ENCODE measurements around the gene PTRH2. TPM values are rescaled to one million over a fixed set of nuclear protein-coding genes. Genes with fewer than 3 reads are reported as not detected.
"Not testable (repeated sequence)": the region's sequence is repeated elsewhere in the genome, so short reads cannot be mapped to it uniquely, and the experiment has no call there.

PTRH2 gene
- total RNA-seq, 2 donors from 2014 or later = 10.1 to 15.4 TPM

GRCh38 chr17:59683283-59683682 lies 23.9 kb downstream of the PTRH2 start:
- ATAC-seq = no peak
- DNase-seq = no peak
- intact Hi-C loops (cut with DNase I) = no loop called here

GRCh38 chr17:59680314-59680713 lies 26.9 kb downstream of the PTRH2 start:
- intact Hi-C loops (cut with DNase I) = no loop called here
- ATAC-seq (no peak), DNase-seq (no peak)

GRCh38 chr17:59678918-59679317 lies 28.3 kb downstream of the PTRH2 start:
- intact Hi-C loops (cut with DNase I) = no loop called here
- no peak for ATAC-seq
- DNase-seq = no peak

- DNase-seq (no peak), ATAC-seq (no peak)
- intact Hi-C loops (cut with DNase I) = no loop called here
Measured at GRCh38 chr17:59676716-59677115, 30.5 kb downstream of the PTRH2 start.

GRCh38 chr17:59675231-59675630 lies 32.0 kb downstream of the PTRH2 start:
- ATAC-seq = no peak
- intact Hi-C loops (cut with DNase I) = no loop called here

GRCh38 chr17:59671386-59671785 lies 35.8 kb downstream of the PTRH2 start:
- intact Hi-C loops (cut with DNase I) = no loop called here
- ATAC-seq (no peak), DNase-seq (no peak)

More at GRCh38 chr17:59675231-59675630, 32.0 kb downstream of the PTRH2 start:
- no peak for DNase-seq

- ATAC-seq (no peak), DNase-seq (no peak)
- intact Hi-C loops (cut with DNase I) = no loop called here
Measured at GRCh38 chr17:59669944-59670343, 37.3 kb downstream of the PTRH2 start.

- ATAC-seq = no peak
- DNase-seq = no peak
- intact Hi-C loops (cut with DNase I) = no loop called here
Measured at GRCh38 chr17:59669411-59669810, 37.8 kb downstream of the PTRH2 start.

- intact Hi-C loops (cut with DNase I) = no loop called here
Measured at GRCh38 chr17:59668816-59669215, 38.4 kb downstream of the PTRH2 start.

GRCh38 chr17:59666235-59666634 lies 41.0 kb downstream of the PTRH2 start:
- ATAC-seq (no peak), DNase-seq (no peak)
- intact Hi-C loops (cut with DNase I) = no loop called here

More at GRCh38 chr17:59668816-59669215, 38.4 kb downstream of the PTRH2 start:
- ATAC-seq (peak; percentile 15 to 77), DNase-seq (no peak)

GRCh38 chr17:59656624-59657023 lies 50.6 kb downstream of the PTRH2 start:
- not testable (repeated sequence) for ATAC-seq

GRCh38 chr17:59652119-59652518 lies 55.1 kb downstream of the PTRH2 start:
- ATAC-seq (no peak), DNase-seq (no peak)
- intact Hi-C loops (cut with DNase I) = no loop called here

More at GRCh38 chr17:59656624-59657023, 50.6 kb downstream of the PTRH2 start:
- intact Hi-C loops (cut with DNase I); DNase-seq: not testable (repeated sequence)

- intact Hi-C loops (cut with DNase I) = no loop called here
- DNase-seq = no peak
- no peak for ATAC-seq
Measured at GRCh38 chr17:59651346-59651745, 55.9 kb downstream of the PTRH2 start.

- no peak for DNase-seq
- no peak for ATAC-seq
- intact Hi-C loops (cut with DNase I) = no loop called here
Measured at GRCh38 chr17:59650642-59651041, 56.6 kb downstream of the PTRH2 start.

- intact Hi-C loops (cut with DNase I) = no loop called here
- DNase-seq = no peak
- no peak for ATAC-seq
Measured at GRCh38 chr17:59649886-59650285, 57.3 kb downstream of the PTRH2 start.

Other genes with a start within 250 kb of the PTRH2 start
- 10 to 100 TPM; 15.0 to 16.5 TPM for gene DHX40, start 141.8 kb downstream of the PTRH2 start, total RNA-seq
- gene CLTC, start 87.5 kb downstream of the PTRH2 start, total RNA-seq = 100 to 1,000 TPM; 179 to 220 TPM
- gene VMP1, start 224 bp upstream of the PTRH2 start, total RNA-seq = 100 to 1,000 TPM in 1 of 2 donors, 10 to 100 TPM in 1; 82.1 to 123 TPM
- gene TUBD1, start 185.5 kb upstream of the PTRH2 start, total RNA-seq = 10 to 100 TPM in 1 of 2 donors, 1 to 10 TPM in 1; 8.5 to 10.5 TPM
- 10 to 100 TPM; 19.4 to 29.9 TPM for gene RPS6KB1, start 185.7 kb upstream of the PTRH2 start, total RNA-seq

Data from left cardiac atrium (tissue), 4 donors.